Stomach (tissue), 9 donors: ENCODE results near the gene GSTM2. TPM values are rescaled to one million over a fixed set of nuclear protein-coding genes. Genes with fewer than 3 reads are reported as not detected.

ENCODE experiments used
- DNase-seq, 2 donors: peaks; one replicate each; pipeline versions ENCODE4 v3.0.0 to v3.0.0-alpha.2; 2013 to 2019
- H3K27ac ChIP-seq, 5 donors: fragments of 200-600 bp in 4 of 5; sonication (generic) in 4 of 5; one replicate each; pipeline ENCODE4 v1.5.1; 2013 to 2019; ENCODE audit warnings: mild to moderate bottlenecking in 1 of 5, moderate library complexity in 1 of 5
- H3K27me3 ChIP-seq, 3 donors: fragments of 200-600 bp; sonication (generic); one replicate each; pipeline ENCODE4 v1.5.1; 2017 to 2019; ENCODE audit warnings: mixed run types in 1 of 3
- H3K36me3 ChIP-seq, 4 donors: fragments of 200-600 bp; sonication (generic); 1 replicate in 3 of 4; 2 replicates in 1 of 4; pipeline ENCODE4 v1.5.1; 2016 to 2019
- H3K4me1 ChIP-seq, 4 donors: fragments of 200-600 bp; sonication (generic); one replicate each; pipeline ENCODE4 v1.5.1; 2016 to 2019
- H3K4me3 ChIP-seq, 4 donors: fragments of 200-600 bp; sonication (generic) in 3 of 4; one replicate each; pipeline ENCODE4 v1.5.1; 2016 to 2019; ENCODE audit warnings: mild to moderate bottlenecking in 1 of 4
- H3K9me3 ChIP-seq, 4 donors: fragments of 200-600 bp; sonication (generic); one replicate each; pipeline ENCODE4 v1.5.1; 2016 to 2019
- EP300 ChIP-seq: sonication (generic); formaldehyde crosslinking; IDR thresholded peaks from one replicate; pipeline ENCODE4 v1.6.1; 2017; ENCODE audit warnings: antibody characterized with exemption
- POLR2A ChIP-seq, 4 donors: fragments of 450-650 bp; IDR thresholded peaks; one replicate each; pipeline ENCODE4 v1.6.1; 2016; ENCODE audit warnings: antibody characterized with exemption in 4 of 4, control low read depth in 2 of 4, mild to moderate bottlenecking in 1 of 4, moderate library complexity in 1 of 4
- POLR2AphosphoS5 ChIP-seq, 3 donors: sonication (generic); formaldehyde crosslinking; IDR thresholded peaks; one replicate each; pipeline ENCODE4 v1.6.1; 2016; ENCODE audit warnings: antibody characterized with exemption in 3 of 3
- WGBS, 5 donors: extraction: QIAGEN DNeasy Blood & Tissue Kit in 3 of 5; methylation state at CpG; one replicate each; pipeline versions ENCODE4 v1.1.5 to v1.1.7; 2013 to 2018; 5-methylcytosine and 5-hydroxymethylcytosine counted together
- intact Hi-C: fragments of 100-400 bp; cut with DNase I; formaldehyde crosslinking; loops from one replicate; pipeline ENCODE4 v1.15.1; 2023; ENCODE audit warnings: low total_unique reads
- polyA plus RNA-seq, 3 donors: library from polyadenylated mRNA; stranded (reverse); fragments of 200-250 nt; gene quantifications; one replicate each; pipeline ENCODE4 v1.2.3, GENCODE V29; 2013
- total RNA-seq, 5 donors: library from RNA; depleted of rRNA; stranded (reverse); fragments of >200 nt; gene quantifications; one replicate each; pipeline versions ENCODE4 v1.1.0 to v1.2.3, GENCODE V29; 2014 to 2016
- TF ChIP-seq, protein P1 (sequence below), 7 experiments: fragments of 450-650 bp in 4 of 7; fragments of 200-600 bp in 3 of 7; sonication (generic) in 3 of 7; IDR thresholded peaks; one replicate each; pipeline ENCODE4 v1.5.1; 2016 to 2019; ENCODE audit warnings: antibody characterized with exemption in 7 of 7, control low read depth in 2 of 7, mild to moderate bottlenecking in 1 of 7
- donor health status: healthy with polysubstance abuse.
- donor health status: Bipolar disorder and iron deficiency.
- donor health status: healthy.

The GSTM2 gene
- total and polyA plus RNA-seq, 8 donors = 22.3 to 219 (median 124) TPM

DNA sequence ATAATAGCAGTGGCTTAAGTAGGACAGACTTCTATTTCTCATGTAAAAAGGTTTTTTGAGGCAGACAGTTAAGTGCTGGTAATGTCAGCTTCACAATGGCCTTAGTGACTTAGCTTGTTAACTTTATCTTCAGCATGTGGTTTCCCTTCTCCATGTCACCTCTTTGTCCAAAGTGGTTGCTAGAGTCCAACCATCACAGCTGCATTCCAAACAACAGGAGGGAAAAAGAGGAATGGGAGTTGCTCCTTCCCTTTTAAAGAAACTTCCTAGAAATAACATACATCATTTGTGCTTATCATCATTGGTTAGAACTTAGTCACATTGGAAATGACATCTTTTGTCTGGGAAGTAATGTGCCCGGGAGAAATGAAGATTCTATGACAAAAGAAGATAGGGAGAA is 54.1 kb downstream of the GSTM2 start:
- Histone ChIP-seq H3K27ac (no peak overlapping the region), H3K27me3 (no peaks in the 10 kb centered on the region), H3K4me3 (no peak overlapping the region), H3K4me1 (peaks cover 5 to 27% (median 15%) of the 10 kb centered on the region in 4 donors), H3K9me3 (no peaks in the 10 kb centered on the region), H3K36me3 (no peaks in the 10 kb centered on the region)
- no peak for DNase-seq
- WGBS, 5 donors = 92 to 100% (median 95%) methylated on average over 1 of the region's 1 CpG
- TF ChIP-seq, protein P1, sequence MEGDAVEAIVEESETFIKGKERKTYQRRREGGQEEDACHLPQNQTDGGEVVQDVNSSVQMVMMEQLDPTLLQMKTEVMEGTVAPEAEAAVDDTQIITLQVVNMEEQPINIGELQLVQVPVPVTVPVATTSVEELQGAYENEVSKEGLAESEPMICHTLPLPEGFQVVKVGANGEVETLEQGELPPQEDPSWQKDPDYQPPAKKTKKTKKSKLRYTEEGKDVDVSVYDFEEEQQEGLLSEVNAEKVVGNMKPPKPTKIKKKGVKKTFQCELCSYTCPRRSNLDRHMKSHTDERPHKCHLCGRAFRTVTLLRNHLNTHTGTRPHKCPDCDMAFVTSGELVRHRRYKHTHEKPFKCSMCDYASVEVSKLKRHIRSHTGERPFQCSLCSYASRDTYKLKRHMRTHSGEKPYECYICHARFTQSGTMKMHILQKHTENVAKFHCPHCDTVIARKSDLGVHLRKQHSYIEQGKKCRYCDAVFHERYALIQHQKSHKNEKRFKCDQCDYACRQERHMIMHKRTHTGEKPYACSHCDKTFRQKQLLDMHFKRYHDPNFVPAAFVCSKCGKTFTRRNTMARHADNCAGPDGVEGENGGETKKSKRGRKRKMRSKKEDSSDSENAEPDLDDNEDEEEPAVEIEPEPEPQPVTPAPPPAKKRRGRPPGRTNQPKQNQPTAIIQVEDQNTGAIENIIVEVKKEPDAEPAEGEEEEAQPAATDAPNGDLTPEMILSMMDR (IDR thresholded peaks at IDR 0.05) = no peak
- TF ChIP-seq POLR2A (IDR thresholded peaks at IDR 0.05) (no peak), EP300 (no peak), POLR2AphosphoS5 (IDR thresholded peaks at IDR 0.05) (no peak)
- intact Hi-C loops = no loop called here

DNA sequence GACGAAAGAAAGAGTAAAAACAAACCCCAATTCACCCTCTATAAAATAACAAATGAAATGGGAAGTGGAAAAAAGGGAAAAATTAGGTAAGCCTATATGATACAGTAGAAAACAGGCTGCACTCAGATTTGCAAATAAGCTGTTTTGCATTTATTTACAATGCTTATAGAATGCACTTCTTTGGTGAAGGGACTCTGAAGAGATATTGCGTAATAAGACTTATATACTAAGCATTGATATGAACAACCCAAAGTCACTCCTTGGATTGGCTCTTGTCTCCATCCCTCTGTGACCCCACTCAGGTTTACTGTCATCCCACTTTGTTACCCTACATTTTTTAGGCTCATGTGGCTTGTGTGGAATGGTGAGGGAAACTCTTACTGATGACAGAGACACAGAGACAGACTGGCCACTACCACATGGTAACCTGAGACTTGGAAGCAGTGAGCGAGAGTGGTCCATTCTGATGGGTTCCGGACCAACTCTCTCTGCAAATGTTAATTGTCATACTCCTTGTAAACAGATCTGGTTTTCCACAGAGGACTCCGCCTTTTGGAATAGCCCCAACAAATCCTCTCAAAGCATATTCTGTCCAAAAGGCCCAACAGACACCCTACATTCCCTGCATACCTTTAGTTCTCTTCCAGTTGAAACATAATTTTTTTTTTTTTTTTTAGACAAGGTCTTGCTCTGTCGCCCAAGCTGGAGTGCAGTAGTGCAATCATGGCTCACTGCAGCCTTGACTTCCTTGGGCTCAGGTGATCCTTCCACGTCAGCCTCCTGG is 55.2 kb downstream of the GSTM2 start:
- H3K36me3 ChIP-seq = no peaks in the 10 kb centered on the region
- H3K4me3 ChIP-seq = no peak overlapping the region
- peaks cover 5 to 27% (median 12%) of the 10 kb centered on the region in 4 donors for H3K4me1 ChIP-seq
- WGBS, 5 donors = 69 to 94% (median 86%) methylated on average over 7 of the region's 7 CpGs
- H3K9me3 ChIP-seq = no peaks in the 10 kb centered on the region
- intact Hi-C loops = no loop called here
- no peaks in the 10 kb centered on the region for H3K27me3 ChIP-seq
- peak in 1 of 2 donors; percentile 31 for DNase-seq
- H3K27ac ChIP-seq = peak overlapping the region in 2 of 5 donors; percentile 39 to 51
- no peak for TF ChIP-seq POLR2A (IDR thresholded peaks at IDR 0.05)

Other genes starting within 250 kb of the GSTM2 start
- 10 to 100 TPM in 3 of 5 donors, 1 to 10 TPM in 2; 5.3 to 39.3 (median 11.3) TPM for gene PSMA5, start 241.6 kb upstream of the GSTM2 start, total RNA-seq
- gene PSMA5, start 241.6 kb upstream of the GSTM2 start, polyA plus RNA-seq = 10 to 100 TPM; 44.7 to 84.2 (median 50.6) TPM
- under 1 TPM in 2 of 5 donors, not detected in 3; 0.45 to 0.58 TPM for gene SYPL2, start 201.5 kb upstream of the GSTM2 start, total RNA-seq
- 1 to 10 TPM in 1 of 3 donors, under 1 TPM in 2; 0.50 to 1.0 (median 0.61) TPM for gene SYPL2, start 201.5 kb upstream of the GSTM2 start, polyA plus RNA-seq
- 1 to 10 TPM in 3 of 5 donors, under 1 TPM in 1, not detected in 1; 0.29 to 5.1 (median 2.6) TPM for gene ATXN7L2, start 184.2 kb upstream of the GSTM2 start, total RNA-seq
- 1 to 10 TPM in 2 of 3 donors, under 1 TPM in 1; 0.76 to 6.3 (median 5.2) TPM for gene ATXN7L2, start 184.2 kb upstream of the GSTM2 start, polyA plus RNA-seq
- 1 to 10 TPM; 1.8 to 6.4 (median 2.3) TPM for gene CYB561D1, start 174.0 kb upstream of the GSTM2 start, total RNA-seq
- 1 to 10 TPM; 1.8 to 4.4 (median 4.1) TPM for gene CYB561D1, start 174.0 kb upstream of the GSTM2 start, polyA plus RNA-seq
- gene AMIGO1, start 158.3 kb upstream of the GSTM2 start, total RNA-seq = 10 to 100 TPM in 1 of 5 donors, 1 to 10 TPM in 4; 1.7 to 25.7 (median 3.5) TPM
- 1 to 10 TPM; 1.3 to 1.8 (median 1.7) TPM for gene AMIGO1, start 158.3 kb upstream of the GSTM2 start, polyA plus RNA-seq
- not detected for gene GPR61, start 128.2 kb upstream of the GSTM2 start, total RNA-seq
- gene GPR61, start 128.2 kb upstream of the GSTM2 start, polyA plus RNA-seq = under 1 TPM in 1 of 3 donors, not detected in 2; 0.12 TPM
- 10 to 100 TPM in 1 of 5 donors, 1 to 10 TPM in 3, under 1 TPM in 1; 0.58 to 12.7 (median 3.2) TPM for gene GNAI3, start 119.4 kb upstream of the GSTM2 start, total RNA-seq
- gene GNAI3, start 119.4 kb upstream of the GSTM2 start, polyA plus RNA-seq = 1 to 10 TPM; 2.6 to 3.1 (median 2.7) TPM
- not detected for gene GNAT2, start 48.4 kb upstream of the GSTM2 start, total RNA-seq
- gene GNAT2, start 48.4 kb upstream of the GSTM2 start, polyA plus RNA-seq = under 1 TPM in 1 of 3 donors, not detected in 2; 0.43 TPM
- gene AMPD2, start 48.2 kb upstream of the GSTM2 start, total RNA-seq = 100 to 1,000 TPM in 3 of 5 donors, 10 to 100 TPM in 2; 69.4 to 364 (median 212) TPM
- 10 to 100 TPM; 16.1 to 22.5 (median 18.9) TPM for gene AMPD2, start 48.2 kb upstream of the GSTM2 start, polyA plus RNA-seq
- gene GSTM4, start 12.0 kb upstream of the GSTM2 start, total RNA-seq = 10 to 100 TPM in 4 of 5 donors, 1 to 10 TPM in 1; 7.5 to 63.6 (median 22.3) TPM
- 10 to 100 TPM; 23.6 to 32.6 (median 24.7) TPM for gene GSTM4, start 12.0 kb upstream of the GSTM2 start, polyA plus RNA-seq
- gene GSTM1, start 19.8 kb downstream of the GSTM2 start, total RNA-seq = 10 to 100 TPM in 1 of 5 donors, 1 to 10 TPM in 2, not detected in 2; 2.6 to 69.4 (median 5.4) TPM
- gene GSTM1, start 19.8 kb downstream of the GSTM2 start, polyA plus RNA-seq = 10 to 100 TPM in 2 of 3 donors, under 1 TPM in 1; 0.23 to 99.7 (median 86.4) TPM
- 10 to 100 TPM in 2 of 5 donors, 1 to 10 TPM in 1, not detected in 2; 1.4 to 35.6 (median 18.5) TPM for gene GSTM5, start 44.2 kb downstream of the GSTM2 start, total RNA-seq
- 10 to 100 TPM in 2 of 3 donors, 1 to 10 TPM in 1; 3.6 to 22.0 (median 14.9) TPM for gene GSTM5, start 44.2 kb downstream of the GSTM2 start, polyA plus RNA-seq
- gene GSTM3, start 73.0 kb downstream of the GSTM2 start, total RNA-seq = 100 to 1,000 TPM in 2 of 5 donors, 10 to 100 TPM in 3; 32.2 to 213 (median 84.6) TPM
- 100 to 1,000 TPM in 2 of 3 donors, 10 to 100 TPM in 1; 83.8 to 350 (median 194) TPM for gene GSTM3, start 73.0 kb downstream of the GSTM2 start, polyA plus RNA-seq
- gene EPS8L3, start 95.9 kb downstream of the GSTM2 start, total RNA-seq = 100 to 1,000 TPM in 2 of 5 donors, 10 to 100 TPM in 3; 22.3 to 299 (median 85.8) TPM
- 10 to 100 TPM in 1 of 3 donors, 1 to 10 TPM in 2; 9.5 to 40.9 (median 9.6) TPM for gene EPS8L3, start 95.9 kb downstream of the GSTM2 start, polyA plus RNA-seq
- 10 to 100 TPM in 4 of 5 donors, 1 to 10 TPM in 1; 9.4 to 82.3 (median 47.1) TPM for gene CSF1, start 242.8 kb downstream of the GSTM2 start, total RNA-seq
- 1 to 10 TPM; 6.6 to 9.8 (median 9.1) TPM for gene CSF1, start 242.8 kb downstream of the GSTM2 start, polyA plus RNA-seq